DOHH2 (cell line): ENCODE measurements around the gene ATP12A.

ENCODE experiments used
- CTCF ChIP-seq: fragments of 200-600 bp; sonication (generic); IDR thresholded peaks from one replicate; pipeline ENCODE4 v1.5.1; 2014; ENCODE audit warnings: antibody characterized with exemption, mild to moderate bottlenecking, low read depth, low read length; ENCODE audit not compliant: poor library complexity, severe bottlenecking
- EZH2phosphoT487 ChIP-seq: fragments of 200-600 bp; sonication (generic); IDR thresholded peaks from 2 replicates; pipeline ENCODE4 v1.6.1; 2017; ENCODE audit warnings: borderline replicate concordance, mild to moderate bottlenecking, antibody characterized with exemption, low read length, moderate library complexity, mixed read lengths

DNA sequence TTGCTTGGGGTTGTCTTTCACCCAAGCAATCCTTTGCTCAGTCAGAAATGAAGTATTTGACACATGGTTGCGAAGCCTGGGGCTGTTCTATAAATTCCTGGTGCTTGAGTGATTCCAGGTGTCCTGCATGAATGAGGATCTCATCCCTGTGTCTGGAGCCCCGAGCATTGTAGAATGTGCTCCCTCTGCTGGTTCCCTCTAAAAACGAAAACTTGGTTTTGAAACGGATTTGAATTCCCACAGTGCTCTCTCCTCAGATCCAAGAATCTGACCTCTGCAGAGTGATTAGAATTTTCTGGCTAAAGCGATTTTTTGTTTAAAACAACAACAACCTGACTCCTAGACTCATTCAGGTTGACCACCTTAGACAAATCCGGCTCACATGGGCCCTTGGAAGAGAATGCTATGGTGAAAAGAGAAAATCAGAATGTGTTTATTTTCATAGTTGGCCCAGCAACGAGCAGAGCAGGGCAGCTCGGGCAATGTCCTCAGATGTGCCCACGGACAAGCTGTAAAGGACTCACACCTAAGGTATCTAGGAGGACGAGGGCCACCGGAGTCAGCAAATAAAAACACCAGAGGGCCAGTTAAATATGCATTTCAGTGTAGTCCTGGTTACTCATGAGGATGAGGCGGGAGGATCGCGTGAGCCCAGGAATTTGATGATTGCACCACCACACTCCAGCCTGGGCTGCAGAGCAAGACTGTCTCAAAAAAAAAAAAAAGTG is 8.7 kb upstream of the ATP12A start:
- TF ChIP-seq CTCF: peak; percentile 76
- no peak for TF ChIP-seq EZH2phosphoT487
